ENCODE measurements around the gene NNAT. TPM values are rescaled to one million over a fixed set of nuclear protein-coding genes. Genes with fewer than 3 reads are reported as not detected.

The NNAT gene, protein sequence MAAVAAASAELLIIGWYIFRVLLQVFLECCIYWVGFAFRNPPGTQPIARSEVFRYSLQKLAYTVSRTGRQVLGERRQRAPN
- total RNA-seq, result not detected in 2 replicates

DNA sequence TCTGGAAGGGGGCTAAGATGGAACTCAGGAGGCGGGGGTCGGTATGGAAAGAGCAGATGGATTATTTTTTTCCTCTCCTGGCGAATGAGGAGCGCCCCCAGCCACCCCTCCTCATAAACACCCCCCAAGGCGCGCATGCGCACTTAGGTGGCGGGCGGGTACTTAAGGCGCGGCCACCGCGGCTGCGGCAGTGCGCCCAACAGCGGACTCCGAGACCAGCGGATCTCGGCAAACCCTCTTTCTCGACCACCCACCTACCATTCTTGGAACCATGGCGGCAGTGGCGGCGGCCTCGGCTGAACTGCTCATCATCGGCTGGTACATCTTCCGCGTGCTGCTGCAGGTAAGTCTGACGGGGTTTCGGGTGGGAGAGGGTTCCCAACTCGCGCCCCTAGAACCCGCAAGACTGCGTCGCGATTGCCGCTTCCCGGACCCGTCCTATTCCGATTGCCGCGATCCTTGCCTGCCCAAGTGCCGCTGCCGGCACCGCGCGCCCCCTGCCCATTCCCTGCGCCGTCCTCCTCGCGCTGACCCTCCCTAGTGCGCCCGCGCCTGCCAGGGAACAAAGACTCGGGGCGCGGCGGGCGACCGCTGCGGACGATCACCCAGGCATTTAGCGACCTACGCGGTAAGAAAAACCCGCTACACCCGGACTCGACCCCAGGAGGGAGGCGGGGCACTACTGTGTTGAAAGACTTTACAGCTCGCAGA is at the start of gene NNAT:
TSS of gene NNAT (plus strand) at position 190 of the 711 bp plus-strand sequence. CDS start at position 272, 82 bp downstream.

DNA sequence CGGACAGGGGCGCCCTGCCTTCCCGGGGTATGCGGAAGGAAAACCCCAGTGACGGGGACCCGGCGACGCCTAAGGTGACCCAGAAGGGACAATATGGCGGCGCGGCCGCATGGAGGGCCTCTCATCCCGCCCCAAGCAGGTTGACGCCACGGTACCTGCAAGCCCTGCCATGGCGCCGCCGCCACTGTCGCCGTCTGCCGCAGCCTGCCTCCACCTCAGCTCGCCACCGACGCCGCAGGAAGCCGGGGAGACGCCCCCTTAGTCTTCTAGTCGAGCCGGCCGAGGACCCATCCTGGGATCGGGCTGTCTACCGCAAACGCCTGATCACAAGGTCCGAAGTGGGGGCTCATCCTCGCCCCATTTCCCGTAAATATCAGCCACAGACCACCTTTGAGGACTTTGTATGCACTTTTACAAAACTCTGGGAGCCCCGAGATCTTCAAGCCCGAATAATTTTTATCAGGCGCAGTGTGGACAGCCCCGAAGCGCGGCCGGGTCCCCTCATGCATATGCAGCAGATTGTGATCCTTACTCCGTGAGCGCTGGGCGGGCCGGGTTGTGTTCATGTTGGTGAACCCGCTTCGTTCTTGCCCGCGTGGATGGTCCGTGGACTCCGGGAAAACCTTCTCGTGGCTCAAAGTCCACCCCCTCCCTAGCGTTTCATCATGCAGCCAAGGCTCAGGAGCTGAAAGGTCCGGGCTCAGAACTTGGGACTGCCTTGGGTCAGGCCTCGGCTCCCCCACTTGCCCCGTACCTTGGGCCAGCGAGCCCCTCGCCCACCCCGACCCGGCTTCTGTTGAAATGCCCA is 6.8 kb downstream of the NNAT start, which contains the start of gene BLCAP:
TSS of gene BLCAP (minus strand) at position 239 of the 808 bp plus-strand sequence. CDS start 8,702 bp downstream, outside the sequence.

Other genes starting within 250 kb of the NNAT start
- 15.7 and 20.2 TPM in 2 replicates for gene MANBAL, start 231.6 kb upstream of the NNAT start, total RNA-seq
- 22.0 and 32.0 TPM in 2 replicates for gene SRC, start 175.1 kb upstream of the NNAT start, total RNA-seq
- gene BLCAP, start 6.6 kb downstream of the NNAT start, total RNA-seq, result 48.0 and 79.7 TPM in 2 replicates
- gene CTNNBL1, start 172.8 kb downstream of the NNAT start, total RNA-seq, result 22.4 and 27.5 TPM in 2 replicates

Measured in tracheal epithelial cell (primary cell).